Measurements from ENCODE around the gene MSL3B.

MSL3B gene

DNA sequence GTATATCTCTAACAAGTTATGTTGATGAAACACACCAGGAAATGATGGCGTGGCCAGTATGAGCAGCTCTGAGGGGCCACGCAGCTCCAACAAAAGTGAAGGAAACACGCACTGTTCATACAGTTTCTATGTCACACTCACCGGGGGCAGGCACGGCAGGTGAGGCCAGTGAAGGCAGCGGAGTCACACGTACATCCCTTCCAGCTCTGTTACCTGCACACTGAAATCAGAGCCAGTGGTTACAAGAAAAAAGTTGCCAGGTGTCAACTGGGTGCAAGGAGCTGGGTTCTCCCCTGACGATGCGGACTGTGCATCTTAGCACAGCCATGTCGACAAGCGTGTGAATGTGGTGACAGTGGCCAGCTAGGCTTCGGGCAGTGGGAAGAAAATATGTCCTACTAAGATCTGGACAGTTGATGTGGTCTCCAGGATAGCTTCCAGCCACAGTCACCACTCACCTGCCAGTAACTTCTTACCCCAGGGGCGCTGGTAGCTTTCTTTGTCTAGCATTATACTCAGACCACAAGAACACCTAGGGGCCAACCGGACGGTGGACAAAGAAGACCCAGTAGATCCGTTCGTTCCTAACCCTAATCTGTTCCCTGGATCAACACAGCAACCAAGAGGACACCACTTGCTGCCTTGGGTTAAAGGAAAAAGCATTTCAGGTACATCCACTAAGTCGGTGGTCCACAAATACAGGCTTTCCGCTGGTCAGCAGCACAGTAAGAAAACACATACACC is 23.9 kb downstream of the MSL3B start:
- H3K9me3 ChIP-seq (ENCODE audit: control insufficient read depth in 2 of 2, insufficient read depth in 1 of 2, low read depth in 1 of 2, low read length in 1 of 2), result no peaks in the 10 kb centered on the region
- H3K27ac ChIP-seq (ENCODE audit: low read depth in 1 of 3, low read length in 2 of 3), result no peak overlapping the region
- H3K36me3 ChIP-seq (ENCODE audit: control insufficient read depth in 3 of 3, insufficient read depth in 2 of 3, low read depth in 1 of 3, low read length in 3 of 3), result peaks cover 0 to 58% (median 0%) of the 10 kb centered on the region in 3 donors
- H3K4me3 ChIP-seq (ENCODE audit: low read depth in 1 of 3, low read length in 3 of 3), result no peak overlapping the region
- H3K27me3 ChIP-seq (ENCODE audit: control insufficient read depth in 3 of 3, insufficient read depth in 3 of 3, low read length in 3 of 3), result no peaks in the 10 kb centered on the region
- FAIRE-seq (no peak), DNase-seq (no peak)
- H3K4me1 ChIP-seq (ENCODE audit: control insufficient read depth in 3 of 3, insufficient read depth in 2 of 3, low read depth in 1 of 3, low read length in 2 of 3), result no peaks in the 10 kb centered on the region
- WGBS, 3 donors, result 92 to 94% (median 93%) methylated on average over 19 of the region's 19 CpGs

DNA sequence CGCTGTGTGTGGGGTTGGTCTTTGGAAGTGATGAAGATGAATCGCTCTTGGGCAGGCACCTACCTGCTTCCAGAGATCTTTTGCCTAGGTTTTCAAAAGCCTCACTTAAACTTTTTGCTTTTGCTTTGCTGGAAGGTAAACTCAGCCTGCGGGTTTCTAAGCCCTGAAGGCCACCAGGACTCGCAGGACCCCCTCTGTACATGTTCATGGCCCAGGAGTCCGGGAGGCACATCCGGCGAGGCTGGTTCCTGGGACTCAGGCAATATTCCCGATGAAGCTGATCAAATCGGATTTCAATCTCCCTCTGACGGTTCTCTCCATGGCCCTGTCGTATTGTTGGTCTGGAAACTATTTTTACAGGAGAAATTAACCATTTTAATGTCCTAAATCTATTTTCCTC is 27.0 kb downstream of the MSL3B start:
- no peak for DNase-seq
- no peak for FAIRE-seq
- Histone ChIP-seq H3K4me3 (ENCODE audit: low read depth in 1 of 3, low read length in 3 of 3) (no peak overlapping the region), H3K36me3 (ENCODE audit: control insufficient read depth in 3 of 3, insufficient read depth in 2 of 3, low read depth in 1 of 3, low read length in 3 of 3) (peaks cover 0 to 53% (median 4%) of the 10 kb centered on the region in 3 donors), H3K27me3 (ENCODE audit: control insufficient read depth in 3 of 3, insufficient read depth in 3 of 3, low read length in 3 of 3) (no peaks in the 10 kb centered on the region), H3K9me3 (ENCODE audit: control insufficient read depth in 2 of 2, insufficient read depth in 1 of 2, low read depth in 1 of 2, low read length in 1 of 2) (no peaks in the 10 kb centered on the region), H3K27ac (ENCODE audit: low read depth in 1 of 3, low read length in 2 of 3) (no peak overlapping the region), H3K4me1 (ENCODE audit: control insufficient read depth in 3 of 3, insufficient read depth in 2 of 3, low read depth in 1 of 3, low read length in 2 of 3) (no peaks in the 10 kb centered on the region)
- 96 to 98% (median 97%) methylated on average over 11 of the region's 11 CpGs for WGBS, 3 donors

DNA sequence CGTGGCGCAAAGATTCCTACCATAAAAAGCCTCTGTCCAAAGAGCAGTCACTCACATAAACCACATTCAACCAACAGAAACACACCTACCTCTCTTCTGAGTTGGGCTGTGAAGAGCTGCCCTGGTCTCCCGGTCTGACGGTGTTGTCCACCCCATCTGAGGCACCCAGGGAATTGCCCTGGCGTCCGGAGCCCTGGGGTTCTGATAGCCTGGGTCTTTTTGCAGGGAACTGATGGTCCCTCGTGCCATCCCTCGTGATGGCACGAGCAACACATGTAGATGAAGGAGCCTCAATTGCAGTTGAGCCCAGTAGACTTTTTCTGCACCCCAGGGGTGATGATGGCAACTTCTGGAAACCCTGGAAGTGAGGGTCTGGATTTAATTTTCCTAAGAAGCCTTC is 27.7 kb downstream of the MSL3B start:
- FAIRE-seq (no peak), DNase-seq (no peak)
- no peaks in the 10 kb centered on the region for H3K4me1 ChIP-seq (ENCODE audit: control insufficient read depth in 3 of 3, insufficient read depth in 2 of 3, low read depth in 1 of 3, low read length in 2 of 3)
- H3K4me3 ChIP-seq (ENCODE audit: low read depth in 1 of 3, low read length in 3 of 3), result no peak overlapping the region
- 94 to 98% (median 96%) methylated on average over 9 of the region's 9 CpGs for WGBS, 3 donors
- no peak overlapping the region for H3K27ac ChIP-seq (ENCODE audit: low read depth in 1 of 3, low read length in 2 of 3)
- no peaks in the 10 kb centered on the region for H3K9me3 ChIP-seq (ENCODE audit: control insufficient read depth in 2 of 2, insufficient read depth in 1 of 2, low read depth in 1 of 2, low read length in 1 of 2)
- H3K27me3 ChIP-seq (ENCODE audit: control insufficient read depth in 3 of 3, insufficient read depth in 3 of 3, low read length in 3 of 3), result no peaks in the 10 kb centered on the region
- H3K36me3 ChIP-seq (ENCODE audit: control insufficient read depth in 3 of 3, insufficient read depth in 2 of 3, low read depth in 1 of 3, low read length in 3 of 3), result peaks cover 0 to 60% (median 4%) of the 10 kb centered on the region in 3 donors

DNA sequence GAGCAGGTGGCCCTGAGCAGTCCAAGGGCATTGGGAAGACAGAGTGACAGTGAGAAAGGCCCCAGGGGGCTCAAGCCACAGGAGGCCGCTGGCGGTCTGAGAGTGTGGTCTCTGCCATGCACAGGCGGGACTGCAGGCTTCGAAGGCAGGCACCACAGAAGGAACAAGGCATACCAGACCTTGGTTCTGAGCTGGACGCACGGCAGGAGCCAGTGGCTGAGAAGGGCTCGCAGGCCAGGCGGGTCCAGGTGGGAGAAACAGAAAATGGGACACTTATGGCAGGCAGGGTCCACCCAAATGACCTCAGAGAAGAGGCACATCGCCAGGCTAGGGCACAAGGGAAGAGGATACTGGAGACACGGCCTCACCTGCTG is 28.8 kb downstream of the MSL3B start:
- Histone ChIP-seq H3K27ac (ENCODE audit: low read depth in 1 of 3, low read length in 2 of 3) (no peak overlapping the region), H3K9me3 (ENCODE audit: control insufficient read depth in 2 of 2, insufficient read depth in 1 of 2, low read depth in 1 of 2, low read length in 1 of 2) (no peaks in the 10 kb centered on the region), H3K4me3 (ENCODE audit: low read depth in 1 of 3, low read length in 3 of 3) (no peak overlapping the region), H3K36me3 (ENCODE audit: control insufficient read depth in 3 of 3, insufficient read depth in 2 of 3, low read depth in 1 of 3, low read length in 3 of 3) (peaks cover 0 to 62% (median 4%) of the 10 kb centered on the region in 3 donors), H3K4me1 (ENCODE audit: control insufficient read depth in 3 of 3, insufficient read depth in 2 of 3, low read depth in 1 of 3, low read length in 2 of 3) (no peaks in the 10 kb centered on the region), H3K27me3 (ENCODE audit: control insufficient read depth in 3 of 3, insufficient read depth in 3 of 3, low read length in 3 of 3) (no peaks in the 10 kb centered on the region)
- FAIRE-seq (no peak), DNase-seq (no peak)
- 96 to 99% (median 96%) methylated on average over 10 of the region's 10 CpGs for WGBS, 3 donors

- Histone ChIP-seq H3K27me3 (ENCODE audit: control insufficient read depth in 3 of 3, insufficient read depth in 3 of 3, low read length in 3 of 3) (no peaks in the 10 kb centered on the region), H3K9me3 (ENCODE audit: control insufficient read depth in 2 of 2, insufficient read depth in 1 of 2, low read depth in 1 of 2, low read length in 1 of 2) (no peaks in the 10 kb centered on the region), H3K4me3 (ENCODE audit: low read depth in 1 of 3, low read length in 3 of 3) (no peak overlapping the region), H3K4me1 (ENCODE audit: control insufficient read depth in 3 of 3, insufficient read depth in 2 of 3, low read depth in 1 of 3, low read length in 2 of 3) (no peaks in the 10 kb centered on the region), H3K36me3 (ENCODE audit: control insufficient read depth in 3 of 3, insufficient read depth in 2 of 3, low read depth in 1 of 3, low read length in 3 of 3) (peaks cover 0 to 59% (median 4%) of the 10 kb centered on the region in 3 donors), H3K27ac (ENCODE audit: low read depth in 1 of 3, low read length in 2 of 3) (no peak overlapping the region)
- DNase-seq, result no peak
- 89 to 93% (median 90%) methylated on average over 12 of the region's 12 CpGs for WGBS, 3 donors
- no peak for FAIRE-seq
These were observed 29.3 kb downstream of the MSL3B start for GRCh38 chr2:233838726-233839446.

DNA sequence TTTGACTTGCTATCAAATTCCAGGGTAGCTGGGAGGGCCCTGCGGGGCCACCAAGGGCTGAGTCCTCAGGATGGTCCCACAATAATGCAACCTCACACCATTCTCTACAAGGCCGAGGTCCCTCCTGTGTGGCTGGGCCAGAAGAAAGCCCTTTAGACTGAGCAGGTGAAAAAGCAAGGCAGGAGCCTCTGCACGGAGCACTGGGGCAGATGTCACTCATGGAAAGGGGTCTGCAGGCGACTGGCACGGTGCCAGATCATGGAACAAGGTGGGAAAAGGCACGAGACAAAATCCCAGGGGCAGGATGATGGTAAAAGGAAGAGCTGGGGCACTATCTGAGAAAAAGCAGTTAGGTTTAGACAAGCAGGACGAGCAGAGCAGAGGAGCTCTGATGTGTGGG is 29.9 kb downstream of the MSL3B start:
- no peak for FAIRE-seq
- H3K27me3 ChIP-seq (ENCODE audit: control insufficient read depth in 3 of 3, insufficient read depth in 3 of 3, low read length in 3 of 3), result no peaks in the 10 kb centered on the region
- WGBS, 3 donors, result 76 to 81% (median 81%) methylated on average over 7 of the region's 7 CpGs
- no peak for DNase-seq
- H3K9me3 ChIP-seq (ENCODE audit: control insufficient read depth in 2 of 2, insufficient read depth in 1 of 2, low read depth in 1 of 2, low read length in 1 of 2), result no peaks in the 10 kb centered on the region
- H3K4me3 ChIP-seq (ENCODE audit: low read depth in 1 of 3, low read length in 3 of 3), result no peak overlapping the region
- no peak overlapping the region for H3K27ac ChIP-seq (ENCODE audit: low read depth in 1 of 3, low read length in 2 of 3)
- no peaks in the 10 kb centered on the region for H3K4me1 ChIP-seq (ENCODE audit: control insufficient read depth in 3 of 3, insufficient read depth in 2 of 3, low read depth in 1 of 3, low read length in 2 of 3)
- peaks cover 0 to 60% (median 4%) of the 10 kb centered on the region in 3 donors for H3K36me3 ChIP-seq (ENCODE audit: control insufficient read depth in 3 of 3, insufficient read depth in 2 of 3, low read depth in 1 of 3, low read length in 3 of 3)

DNA sequence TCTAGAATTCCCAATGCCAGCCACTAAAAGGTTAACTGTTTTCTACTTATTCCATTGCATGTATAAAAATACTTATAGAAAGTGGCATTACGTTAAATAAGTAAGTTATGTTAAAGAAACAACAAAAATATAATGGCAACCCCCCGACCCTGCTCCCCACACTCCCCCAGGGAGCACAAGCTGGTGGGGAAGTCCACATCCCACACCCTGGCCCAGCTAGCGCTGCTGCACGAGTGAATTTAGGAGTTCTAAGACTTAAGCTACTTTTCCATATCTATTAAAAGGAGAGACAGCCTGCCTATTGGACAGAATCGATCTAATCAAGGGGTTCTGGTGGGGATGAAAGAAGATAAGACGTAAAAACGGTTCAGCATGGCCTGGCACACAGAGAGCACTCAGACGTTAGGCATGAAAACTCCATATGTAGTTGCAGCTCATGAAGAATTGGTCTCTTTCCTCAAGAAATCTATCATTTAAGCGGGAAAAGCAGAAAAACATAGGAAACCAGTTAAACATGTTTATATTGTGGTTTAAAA is 30.4 kb downstream of the MSL3B start:
- peaks cover 0 to 57% (median 4%) of the 10 kb centered on the region in 3 donors for H3K36me3 ChIP-seq (ENCODE audit: control insufficient read depth in 3 of 3, insufficient read depth in 2 of 3, low read depth in 1 of 3, low read length in 3 of 3)
- FAIRE-seq, result no peak
- no peak overlapping the region for H3K4me3 ChIP-seq (ENCODE audit: low read depth in 1 of 3, low read length in 3 of 3)
- H3K27me3 ChIP-seq (ENCODE audit: control insufficient read depth in 3 of 3, insufficient read depth in 3 of 3, low read length in 3 of 3), result no peaks in the 10 kb centered on the region
- 84 to 88% (median 86%) methylated on average over 9 of the region's 9 CpGs for WGBS, 3 donors
- no peaks in the 10 kb centered on the region for H3K9me3 ChIP-seq (ENCODE audit: control insufficient read depth in 2 of 2, insufficient read depth in 1 of 2, low read depth in 1 of 2, low read length in 1 of 2)
- peaks cover 0 to 4% (median 0%) of the 10 kb centered on the region in 3 donors for H3K4me1 ChIP-seq (ENCODE audit: control insufficient read depth in 3 of 3, insufficient read depth in 2 of 3, low read depth in 1 of 3, low read length in 2 of 3)
- no peak overlapping the region for H3K27ac ChIP-seq (ENCODE audit: low read depth in 1 of 3, low read length in 2 of 3)
- no peak for DNase-seq

DNA sequence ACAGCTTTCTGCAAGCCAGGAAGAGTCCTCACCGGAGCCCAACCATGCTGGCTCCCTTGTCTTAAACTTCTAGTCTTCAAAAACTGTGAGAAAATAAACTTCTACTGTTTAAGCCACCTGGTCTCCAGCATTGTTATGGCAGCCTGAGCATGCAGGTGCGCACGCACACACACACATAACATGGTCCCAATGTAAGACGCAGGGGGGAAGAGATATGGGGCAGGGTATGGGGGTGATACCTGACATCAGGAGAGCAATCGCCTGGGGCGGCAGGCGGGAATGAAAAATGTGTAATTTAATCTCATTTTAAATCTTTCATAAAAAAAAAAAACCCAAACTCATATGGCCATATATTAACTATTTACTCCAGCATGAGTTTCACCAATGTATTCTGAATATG is 31.8 kb downstream of the MSL3B start:
- Histone ChIP-seq H3K27ac (ENCODE audit: low read depth in 1 of 3, low read length in 2 of 3) (no peak overlapping the region), H3K9me3 (ENCODE audit: control insufficient read depth in 2 of 2, insufficient read depth in 1 of 2, low read depth in 1 of 2, low read length in 1 of 2) (no peaks in the 10 kb centered on the region), H3K4me3 (ENCODE audit: low read depth in 1 of 3, low read length in 3 of 3) (no peak overlapping the region), H3K27me3 (ENCODE audit: control insufficient read depth in 3 of 3, insufficient read depth in 3 of 3, low read length in 3 of 3) (no peaks in the 10 kb centered on the region), H3K4me1 (ENCODE audit: control insufficient read depth in 3 of 3, insufficient read depth in 2 of 3, low read depth in 1 of 3, low read length in 2 of 3) (peaks cover 0 to 4% (median 0%) of the 10 kb centered on the region in 3 donors), H3K36me3 (ENCODE audit: control insufficient read depth in 3 of 3, insufficient read depth in 2 of 3, low read depth in 1 of 3, low read length in 3 of 3) (peaks cover 0 to 51% (median 4%) of the 10 kb centered on the region in 3 donors)
- WGBS, 3 donors, result 98 to 99% (median 98%) methylated on average over 7 of the region's 7 CpGs
- DNase-seq (no peak), FAIRE-seq (no peak)
